LNCaP clone FGC (cell line): Measurements from ENCODE around the gene CEACAM18.

Experiments used
- DNase-seq: peaks from one replicate; pipeline ENCODE4 v3.0.0-alpha.2; 2011; ENCODE audit warnings: low read depth
- H3K4me3 ChIP-seq: 2 replicates; pipeline ENCODE4 v1.5.1; 2011; ENCODE audit warnings: mild to moderate bottlenecking, low read depth, low read length, control low read depth
- CTCF ChIP-seq: IDR thresholded peaks from 2 replicates; pipeline ENCODE4 v1.5.1; 2012; ENCODE audit warnings: mild to moderate bottlenecking; ENCODE audit not compliant: control insufficient read depth, insufficient read depth; ENCODE audit errors: extremely low read depth

The CEACAM18 gene

GRCh38 chr19:51529301-51529700 is 51.0 kb downstream of the CEACAM18 start:
- no peak for DNase-seq
- H3K4me3 ChIP-seq, result no peak overlapping the region
- TF ChIP-seq CTCF, result no peak

- no peak overlapping the region for H3K4me3 ChIP-seq
- no peak for DNase-seq
- TF ChIP-seq CTCF, result no peak
Observed at GRCh38 chr19:51530616-51531015, 52.3 kb downstream of the CEACAM18 start.

- no peak for TF ChIP-seq CTCF
- no peak within 1 kb of the TSS for H3K4me3 ChIP-seq
- DNase-seq, result no peak
Observed at GRCh38 chr19:51531349-51532315, 53.3 kb downstream of the CEACAM18 start, which contains the start of gene SIGLEC6. SIGLEC6 (minus strand) TSS chr19:51531670; CDS start chr19:51531648, 22 bp downstream.

GRCh38 chr19:51535535-51535934 is 57.2 kb downstream of the CEACAM18 start:
- no peak for DNase-seq
- no peak overlapping the region for H3K4me3 ChIP-seq
- TF ChIP-seq CTCF, result no peak

GRCh38 chr19:51539821-51540366 is 61.6 kb downstream of the CEACAM18 start:
- no peak for DNase-seq
- TF ChIP-seq CTCF, result no peak
- no peak overlapping the region for H3K4me3 ChIP-seq
